HepG2 (cell line): ENCODE results near the gene RPS27L. TPM values are rescaled to one million over a fixed set of nuclear protein-coding genes. Genes with fewer than 3 reads are reported as not detected.

Experiments used
- ARNTL ChIP-seq: sonication (generic); formaldehyde crosslinking; IDR thresholded peaks from 2 replicates; pipeline ENCODE4 v1.4.0; 2020; ENCODE audit warnings: mild to moderate bottlenecking, missing genetic modification reagents
- ATAD3A ChIP-seq: sonication (generic); formaldehyde crosslinking; IDR thresholded peaks from 2 replicates; pipeline ENCODE4 v1.4.0; 2020; ENCODE audit warnings: missing genetic modification reagents
- EEA1 ChIP-seq: sonication (generic); formaldehyde crosslinking; IDR thresholded peaks from 2 replicates; pipeline ENCODE4 v1.5.1; 2020; ENCODE audit warnings: mild to moderate bottlenecking, missing genetic modification reagents, borderline replicate concordance
- KLF11 ChIP-seq: IDR thresholded peaks from 2 replicates; pipeline ENCODE4 v1.6.1; 2016; ENCODE audit warnings: missing compliant biosample characterization
- MXD3 ChIP-seq: IDR thresholded peaks from 2 replicates; pipeline ENCODE4 v1.6.1; 2016; ENCODE audit warnings: mild to moderate bottlenecking, missing biosample characterization, missing genetic modification reagents
- NFE2L1 ChIP-seq: sonication (generic); formaldehyde crosslinking; IDR thresholded peaks from 2 replicates; pipeline ENCODE4 v1.4.0; 2020; ENCODE audit warnings: missing genetic modification reagents, mild to moderate bottlenecking, borderline replicate concordance
- NFRKB ChIP-seq: fragments of 450-650 bp; IDR thresholded peaks from 2 replicates; pipeline ENCODE4 v1.6.1; 2017
- REL ChIP-seq: sonication (generic); formaldehyde crosslinking; conservative IDR thresholded peaks from 2 replicates; pipeline ENCODE4 v1.8.0; 2022; ENCODE audit warnings: mild to moderate bottlenecking, missing genetic modification reagents, moderate library complexity
- RFX1 ChIP-seq: fragments of 450-650 bp; IDR thresholded peaks from 2 replicates; pipeline ENCODE4 v1.6.1; 2017
- THAP8 ChIP-seq: sonication (generic); formaldehyde crosslinking; IDR thresholded peaks from 2 replicates; pipeline ENCODE4 v1.5.1; 2020; ENCODE audit warnings: missing genetic modification reagents, mild to moderate bottlenecking, borderline replicate concordance
- ZMAT3 ChIP-seq: sonication (generic); formaldehyde crosslinking; conservative IDR thresholded peaks from 2 replicates; pipeline ENCODE4 v1.7.0; 2021; ENCODE audit warnings: missing genetic modification reagents
- ZNF10 ChIP-seq: sonication (generic); formaldehyde crosslinking; IDR thresholded peaks from 2 replicates; pipeline ENCODE4 v1.4.0; 2020; ENCODE audit warnings: mild to moderate bottlenecking, low read depth, missing genetic modification reagents, borderline replicate concordance
- ZNF407 ChIP-seq: sonication (generic); formaldehyde crosslinking; IDR thresholded peaks from one replicate; pipeline ENCODE4 v1.5.1; 2020; ENCODE audit warnings: mild to moderate bottlenecking, missing genetic modification reagents; ENCODE audit errors: not compliant biosample characterization
- ZNF576 ChIP-seq: sonication (generic); formaldehyde crosslinking; IDR thresholded peaks from 2 replicates; pipeline ENCODE4 v1.4.0; 2020; ENCODE audit warnings: mild to moderate bottlenecking, missing genetic modification reagents
- ZNF766 ChIP-seq: sonication (generic); formaldehyde crosslinking; IDR thresholded peaks from 2 replicates; pipeline ENCODE4 v1.5.0; 2020; ENCODE audit warnings: missing genetic modification reagents, borderline replicate concordance
- ZNF770 ChIP-seq: sonication (generic); formaldehyde crosslinking; IDR thresholded peaks from 2 replicates; pipeline ENCODE4 v1.5.0; 2020; ENCODE audit warnings: mild to moderate bottlenecking, missing genetic modification reagents
- ZSCAN20 ChIP-seq: sonication (generic); formaldehyde crosslinking; IDR thresholded peaks from 2 replicates; pipeline ENCODE4 v1.4.0; 2020; ENCODE audit warnings: missing genetic modification reagents, mild to moderate bottlenecking, borderline replicate concordance
- polyA plus RNA-seq, 8 experiments: library from polyadenylated mRNA; depleted of rRNA in 3 of 8; stranded (reverse) in 7 of 8; unstranded in 1 of 8; fragments of >200 nt; fragmentation: Illumina TruSeq in 4 of 8; extraction: Trizol in 4 of 8; gene quantifications; 2 replicates each; pipeline versions ENCODE4 v1.2.1 to v1.2.3, GENCODE V29; 2011 to 2016; ENCODE audit warnings: low read depth in 4 of 8, missing spikeins in 1 of 8, mixed read lengths in 1 of 8; ENCODE audit not compliant: insufficient read depth in 1 of 8
- total RNA-seq, 5 experiments: library from RNA; depleted of rRNA; stranded (reverse); fragments of >200 nt; fragmentation: Illumina TruSeq; extraction: Trizol; gene quantifications; 2 replicates each; pipeline ENCODE4 v1.2.3, GENCODE V29; 2016; ENCODE audit warnings: low read depth in 1 of 5

RPS27L gene
- total and polyA plus RNA-seq, 2 of the 13 experiments (the other 11 are each of a cell fraction or from before 2014, with no cell fraction given) = 231 to 433 TPM

GRCh38 chr15:63121382-63122001, 35.8 kb downstream of the RPS27L start, which contains the start of gene LACTB (continued):
- TF ChIP-seq ZNF770 (CRISPR knock-in tag) = peak; percentile 17; the same call in 1 of the 2 replicates
- TF ChIP-seq NFRKB = no peak
- no peak for TF ChIP-seq ZMAT3
- no peak for TF ChIP-seq ATAD3A (CRISPR knock-in tag)
- no peak for TF ChIP-seq RFX1
- TF ChIP-seq ARNTL (CRISPR knock-in tag) = no peak
- TF ChIP-seq NFE2L1 (CRISPR knock-in tag) = no peak
- no peak for TF ChIP-seq ZNF10 (CRISPR knock-in tag)
- no peak for TF ChIP-seq ZNF766 (CRISPR knock-in tag)
- TF ChIP-seq KLF11 (CRISPR knock-in tag) = no peak
- TF ChIP-seq THAP8 (CRISPR knock-in tag) = no peak
- no peak for TF ChIP-seq REL (CRISPR knock-in tag)
- TF ChIP-seq MXD3 (CRISPR knock-in tag) = no peak
- no peak for TF ChIP-seq ZNF407 (CRISPR knock-in tag)
- peak; percentile 42; the same call in 1 of the 2 replicates for TF ChIP-seq EEA1 (CRISPR knock-in tag)
- no peak for TF ChIP-seq ZNF576 (CRISPR knock-in tag)
- TF ChIP-seq ZSCAN20 (CRISPR knock-in tag) = no peak
